HEK293T (cell line): ENCODE results near the gene ITGA11.

ENCODE experiments used
- CTCF ChIA-PET: fragments of 350-600 bp; formaldehyde crosslinking; extraction: SDS; loops from one replicate; lab custom pipeline; 2021; ENCODE audit warnings: antibody characterized with exemption, inconsistent platforms; lab: Yijun Ruan, JAX
- POLR2A ChIA-PET: fragments of 350-600 bp; formaldehyde crosslinking; extraction: SDS; loops from one replicate; lab custom pipeline; 2020; ENCODE audit warnings: antibody characterized with exemption, inconsistent platforms; lab: Yijun Ruan, JAX
- DNase-seq: peaks from one replicate; pipeline ENCODE4 v3.0.0; 2012; ENCODE audit warnings: mixed read lengths; ENCODE audit errors: extremely low spot score
- ARNT ChIP-seq: fragments of 450-650 bp; IDR thresholded peaks from 2 replicates; pipeline ENCODE4 v1.6.1; 2017; ENCODE audit warnings: mild to moderate bottlenecking
- BHLHE40 ChIP-seq: fragments of 450-650 bp; IDR thresholded peaks from 2 replicates; pipeline ENCODE4 v1.6.1; 2016; ENCODE audit warnings: mild to moderate bottlenecking, moderate library complexity, borderline replicate concordance
- CTBP1 ChIP-seq: fragments of 450-650 bp; IDR thresholded peaks from 2 replicates; pipeline ENCODE4 v1.6.1; 2016; ENCODE audit warnings: borderline replicate concordance
- ELF4 ChIP-seq: fragments of 450-650 bp; IDR thresholded peaks from 2 replicates; pipeline ENCODE4 v1.6.1; 2017; ENCODE audit warnings: antibody characterized with exemption
- FOXA1 ChIP-seq: fragments of 450-650 bp; IDR thresholded peaks from 2 replicates; pipeline ENCODE4 v1.6.1; 2016; ENCODE audit warnings: mild to moderate bottlenecking
- FOXK2 ChIP-seq: fragments of 450-650 bp; IDR thresholded peaks from 2 replicates; pipeline ENCODE4 v1.6.1; 2016; ENCODE audit warnings: mild to moderate bottlenecking
- FOXM1 ChIP-seq: fragments of 450-650 bp; IDR thresholded peaks from 2 replicates; pipeline ENCODE4 v1.6.1; 2017; ENCODE audit warnings: mild to moderate bottlenecking, borderline replicate concordance
- HDGF ChIP-seq: fragments of 450-650 bp; IDR thresholded peaks from 2 replicates; pipeline ENCODE4 v1.6.1; 2017; ENCODE audit warnings: antibody characterized with exemption, borderline replicate concordance
- L3MBTL2 ChIP-seq: fragments of 450-650 bp; conservative IDR thresholded peaks from 2 replicates; pipeline ENCODE4 v1.6.1; 2016; ENCODE audit warnings: mild to moderate bottlenecking
- LEF1 ChIP-seq: fragments of 450-650 bp; IDR thresholded peaks from 2 replicates; pipeline ENCODE4 v1.6.1; 2017; ENCODE audit warnings: mild to moderate bottlenecking, borderline replicate concordance
- NFRKB ChIP-seq: fragments of 450-650 bp; IDR thresholded peaks from 2 replicates; pipeline ENCODE4 v1.6.1; 2016; ENCODE audit warnings: mild to moderate bottlenecking, moderate library complexity
- SP1 ChIP-seq: fragments of 450-650 bp; IDR thresholded peaks from 2 replicates; pipeline ENCODE4 v1.6.1; 2017
- SUZ12 ChIP-seq: fragments of 450-650 bp; IDR thresholded peaks from 2 replicates; pipeline ENCODE4 v1.6.1; 2016; ENCODE audit warnings: mild to moderate bottlenecking
- TARDBP ChIP-seq: fragments of 450-650 bp; IDR thresholded peaks from 2 replicates; pipeline ENCODE4 v1.6.1; 2016
- ZNF384 ChIP-seq: fragments of 450-650 bp; IDR thresholded peaks from 2 replicates; pipeline ENCODE4 v1.6.1; 2016
- TF ChIP-seq, protein P1 (sequence below): fragments of 450-650 bp; IDR thresholded peaks from 2 replicates; pipeline ENCODE4 v1.6.1; 2016

Gene ITGA11

GRCh38 chr15:68364028-68364659 is 67.8 kb downstream of the ITGA11 start:
- ChIA-PET CTCF (no interaction called here), POLR2A (no interaction called here)
- DNase-seq: no peak
- TF ChIP-seq BHLHE40 (no peak), LEF1 (no peak), ARNT (no peak), TARDBP (no peak), FOXA1 (no peak), CTBP1 (no peak), L3MBTL2 (no peak), SUZ12 (no peak), HDGF (no peak), ELF4 (no peak), SP1 (no peak), ZNF384 (no peak), FOXK2 (no peak), NFRKB (no peak)
- TF ChIP-seq, protein P1, sequence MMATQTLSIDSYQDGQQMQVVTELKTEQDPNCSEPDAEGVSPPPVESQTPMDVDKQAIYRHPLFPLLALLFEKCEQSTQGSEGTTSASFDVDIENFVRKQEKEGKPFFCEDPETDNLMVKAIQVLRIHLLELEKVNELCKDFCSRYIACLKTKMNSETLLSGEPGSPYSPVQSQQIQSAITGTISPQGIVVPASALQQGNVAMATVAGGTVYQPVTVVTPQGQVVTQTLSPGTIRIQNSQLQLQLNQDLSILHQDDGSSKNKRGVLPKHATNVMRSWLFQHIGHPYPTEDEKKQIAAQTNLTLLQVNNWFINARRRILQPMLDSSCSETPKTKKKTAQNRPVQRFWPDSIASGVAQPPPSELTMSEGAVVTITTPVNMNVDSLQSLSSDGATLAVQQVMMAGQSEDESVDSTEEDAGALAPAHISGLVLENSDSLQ: no peak

DNA sequence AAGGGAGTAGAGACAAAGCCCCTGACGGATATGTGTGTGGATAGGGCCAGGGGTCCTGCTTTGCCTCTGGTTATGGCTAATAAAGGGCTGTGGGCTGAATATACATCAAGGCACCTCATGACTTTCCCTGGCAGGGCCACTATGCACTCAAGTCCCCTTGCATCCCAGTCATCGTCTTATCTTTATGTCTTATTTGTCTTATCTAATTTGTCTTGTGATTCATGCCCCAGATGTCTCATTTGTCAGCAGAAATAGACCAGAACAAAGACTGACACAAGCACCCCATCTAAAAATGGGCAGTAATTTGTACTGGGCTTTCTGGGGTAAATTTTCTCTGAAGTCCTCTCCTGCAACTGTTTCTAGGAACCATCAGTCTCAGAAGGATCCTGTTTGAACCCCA is 68.6 kb downstream of the ITGA11 start:
- TF ChIP-seq TARDBP: no peak
- POLR2A ChIA-PET: no interaction called here
- CTCF ChIA-PET: no interaction called here
- DNase-seq: no peak

GRCh38 chr15:68362537-68363126 is 69.3 kb downstream of the ITGA11 start:
- ChIA-PET CTCF (no interaction called here), POLR2A (no interaction called here)
- TF ChIP-seq TARDBP (no peak), BHLHE40 (no peak), ARNT (no peak), FOXK2 (no peak)
- TF ChIP-seq, protein P1: peak; percentile 86; the same call in 1 of the 2 replicates
- DNase-seq: no peak

DNA sequence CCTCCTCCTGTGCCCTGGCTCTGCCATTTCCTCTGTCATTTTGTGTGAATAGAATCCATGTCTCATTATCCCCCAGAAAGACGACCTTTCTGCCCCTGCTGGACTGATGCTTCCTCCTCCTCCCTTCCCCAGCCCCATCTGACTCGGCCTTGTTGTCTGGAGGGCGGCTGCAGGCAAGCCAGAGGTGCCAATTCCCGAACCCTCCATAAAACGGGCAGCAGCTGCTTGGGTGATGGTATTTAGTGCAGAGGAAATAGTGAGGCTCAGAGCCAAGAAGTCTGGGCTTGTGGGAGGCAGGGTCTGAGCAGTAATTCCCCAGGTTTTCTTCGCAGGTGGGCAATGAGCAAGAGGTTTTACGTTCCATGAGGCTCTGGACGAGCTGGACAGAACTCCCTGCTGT is 71.2 kb downstream of the ITGA11 start:
- TF ChIP-seq CTBP1: no peak
- TF ChIP-seq BHLHE40: no peak
- no peak for TF ChIP-seq NFRKB
- no peak for TF ChIP-seq L3MBTL2
- TF ChIP-seq FOXK2: no peak
- TF ChIP-seq TARDBP: no peak
- no peak for TF ChIP-seq SUZ12
- no peak for TF ChIP-seq FOXA1
- no peak for TF ChIP-seq HDGF
- TF ChIP-seq LEF1: no peak
- TF ChIP-seq ZNF384: no peak
- no peak for TF ChIP-seq FOXM1
- no peak for TF ChIP-seq SP1
- TF ChIP-seq ELF4: no peak
- TF ChIP-seq, protein P1: no peak
- TF ChIP-seq ARNT: no peak
- ChIA-PET CTCF (interaction anchor here (0.5 kb wide), 1 partner anchor 164 kb away, joined by 3 read pairs; no protein-coding TSS in a partner anchor), POLR2A (interaction anchor here (1.1 kb wide), 1 partner anchor 9 kb away, joined by 3 read pairs; no protein-coding TSS in a partner anchor)
- no peak for DNase-seq

DNA sequence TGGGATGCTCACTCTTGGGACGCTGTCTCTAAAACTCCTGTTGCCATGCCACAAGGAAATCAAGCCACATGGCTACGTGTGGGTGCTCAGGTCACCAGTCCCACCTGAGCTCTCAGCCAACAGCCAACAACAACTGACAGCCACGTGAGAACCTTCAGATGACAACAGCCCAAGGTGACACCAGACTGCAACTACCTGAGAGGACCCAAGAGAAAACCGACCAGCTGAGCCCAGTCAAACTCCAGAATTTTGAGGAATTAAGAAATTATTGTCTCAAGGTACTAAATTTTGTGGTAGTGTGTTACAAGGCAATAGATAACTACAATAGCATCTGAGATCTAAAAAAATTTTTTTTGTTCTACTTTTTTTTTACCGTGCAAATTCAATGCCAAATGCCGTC is 75.2 kb downstream of the ITGA11 start:
- ChIA-PET POLR2A (no interaction called here), CTCF (no interaction called here)
- TF ChIP-seq LEF1: no peak
- no peak for TF ChIP-seq SP1
- TF ChIP-seq ZNF384: no peak
- no peak for TF ChIP-seq L3MBTL2
- no peak for TF ChIP-seq FOXA1
- no peak for TF ChIP-seq TARDBP
- TF ChIP-seq SUZ12: no peak
- TF ChIP-seq, protein P1: no peak
- no peak for TF ChIP-seq BHLHE40
- no peak for TF ChIP-seq FOXK2
- TF ChIP-seq ARNT: no peak
- no peak for TF ChIP-seq HDGF
- no peak for TF ChIP-seq CTBP1
- no peak for TF ChIP-seq NFRKB
- no peak for TF ChIP-seq FOXM1
- no peak for TF ChIP-seq ELF4
- no peak for DNase-seq
